Ammon's horn (tissue), 1 donor: ENCODE data around the gene BPHL.
"Not testable (repeated sequence)": the region's sequence is repeated elsewhere in the genome, so short reads cannot be mapped to it uniquely, and the experiment has no call there.

Experiments used
- DNase-seq: peaks from one replicate; pipeline ENCODE4 v3.0.0-alpha.2; 2016; ENCODE audit warnings: low spot score

The BPHL gene

GRCh38 chr6:3179945-3180344 is 61.4 kb downstream of the BPHL start:
- DNase-seq: not testable (repeated sequence)

- no peak for DNase-seq
Measured at GRCh38 chr6:3181105-3181504, 62.6 kb downstream of the BPHL start.

- DNase-seq: no peak
Measured at GRCh38 chr6:3183066-3183465, 64.6 kb downstream of the BPHL start.

- DNase-seq: no peak
Measured at GRCh38 chr6:3186974-3187382, 68.5 kb downstream of the BPHL start.

GRCh38 chr6:3188262-3188661 is 69.8 kb downstream of the BPHL start:
- no peak for DNase-seq

- DNase-seq: not testable (repeated sequence)
Measured at GRCh38 chr6:3189192-3189591, 70.7 kb downstream of the BPHL start.

GRCh38 chr6:3190056-3190455 is 71.5 kb downstream of the BPHL start:
- DNase-seq: no peak

- no peak for DNase-seq
Measured at GRCh38 chr6:3190779-3191178, 72.3 kb downstream of the BPHL start.

- peak; percentile 32 for DNase-seq
Measured at GRCh38 chr6:3193102-3193849, 74.8 kb downstream of the BPHL start.

- peak; percentile 91 for DNase-seq
Measured at GRCh38 chr6:3194535-3195419, 76.3 kb downstream of the BPHL start.

GRCh38 chr6:3195420-3195694 is 76.8 kb downstream of the BPHL start:
- no peak for DNase-seq

GRCh38 chr6:3195695-3196497 is 77.4 kb downstream of the BPHL start:
- DNase-seq: peak; percentile 70

- DNase-seq: no peak
Measured at GRCh38 chr6:3196770-3197169, 78.3 kb downstream of the BPHL start.

- not testable (repeated sequence) for DNase-seq
Measured at GRCh38 chr6:3197734-3198133, 79.2 kb downstream of the BPHL start.

- DNase-seq: no peak
Measured at GRCh38 chr6:3199382-3199781, 80.9 kb downstream of the BPHL start.

- DNase-seq: no peak
Measured at GRCh38 chr6:3200682-3201081, 82.2 kb downstream of the BPHL start.

GRCh38 chr6:3201388-3201787 is 82.9 kb downstream of the BPHL start:
- DNase-seq: no peak
